ENCODE data around the gene STARD8.

- TF ChIP-seq POLR2AphosphoS5 (IDR thresholded peaks at IDR 0.05) = no peak
- TF ChIP-seq, protein P1, sequence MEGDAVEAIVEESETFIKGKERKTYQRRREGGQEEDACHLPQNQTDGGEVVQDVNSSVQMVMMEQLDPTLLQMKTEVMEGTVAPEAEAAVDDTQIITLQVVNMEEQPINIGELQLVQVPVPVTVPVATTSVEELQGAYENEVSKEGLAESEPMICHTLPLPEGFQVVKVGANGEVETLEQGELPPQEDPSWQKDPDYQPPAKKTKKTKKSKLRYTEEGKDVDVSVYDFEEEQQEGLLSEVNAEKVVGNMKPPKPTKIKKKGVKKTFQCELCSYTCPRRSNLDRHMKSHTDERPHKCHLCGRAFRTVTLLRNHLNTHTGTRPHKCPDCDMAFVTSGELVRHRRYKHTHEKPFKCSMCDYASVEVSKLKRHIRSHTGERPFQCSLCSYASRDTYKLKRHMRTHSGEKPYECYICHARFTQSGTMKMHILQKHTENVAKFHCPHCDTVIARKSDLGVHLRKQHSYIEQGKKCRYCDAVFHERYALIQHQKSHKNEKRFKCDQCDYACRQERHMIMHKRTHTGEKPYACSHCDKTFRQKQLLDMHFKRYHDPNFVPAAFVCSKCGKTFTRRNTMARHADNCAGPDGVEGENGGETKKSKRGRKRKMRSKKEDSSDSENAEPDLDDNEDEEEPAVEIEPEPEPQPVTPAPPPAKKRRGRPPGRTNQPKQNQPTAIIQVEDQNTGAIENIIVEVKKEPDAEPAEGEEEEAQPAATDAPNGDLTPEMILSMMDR (IDR thresholded peaks at IDR 0.05 in 8 of 11, conservative IDR thresholded peaks at IDR 0.05 in 3 of 11) = no peak
Observed at GRCh38 chrX:68658530-68658929, 11.1 kb downstream of the STARD8 start.
